GM21367 (cell line): ENCODE results near the gene SDK1.

ENCODE experiments used
- ATAC-seq: cut with Tn5 transposase; IDR thresholded peaks from one replicate; pipeline ENCODE4 v1.9.1; 2021; ENCODE audit not compliant: unreplicated experiment

Gene SDK1

DNA sequence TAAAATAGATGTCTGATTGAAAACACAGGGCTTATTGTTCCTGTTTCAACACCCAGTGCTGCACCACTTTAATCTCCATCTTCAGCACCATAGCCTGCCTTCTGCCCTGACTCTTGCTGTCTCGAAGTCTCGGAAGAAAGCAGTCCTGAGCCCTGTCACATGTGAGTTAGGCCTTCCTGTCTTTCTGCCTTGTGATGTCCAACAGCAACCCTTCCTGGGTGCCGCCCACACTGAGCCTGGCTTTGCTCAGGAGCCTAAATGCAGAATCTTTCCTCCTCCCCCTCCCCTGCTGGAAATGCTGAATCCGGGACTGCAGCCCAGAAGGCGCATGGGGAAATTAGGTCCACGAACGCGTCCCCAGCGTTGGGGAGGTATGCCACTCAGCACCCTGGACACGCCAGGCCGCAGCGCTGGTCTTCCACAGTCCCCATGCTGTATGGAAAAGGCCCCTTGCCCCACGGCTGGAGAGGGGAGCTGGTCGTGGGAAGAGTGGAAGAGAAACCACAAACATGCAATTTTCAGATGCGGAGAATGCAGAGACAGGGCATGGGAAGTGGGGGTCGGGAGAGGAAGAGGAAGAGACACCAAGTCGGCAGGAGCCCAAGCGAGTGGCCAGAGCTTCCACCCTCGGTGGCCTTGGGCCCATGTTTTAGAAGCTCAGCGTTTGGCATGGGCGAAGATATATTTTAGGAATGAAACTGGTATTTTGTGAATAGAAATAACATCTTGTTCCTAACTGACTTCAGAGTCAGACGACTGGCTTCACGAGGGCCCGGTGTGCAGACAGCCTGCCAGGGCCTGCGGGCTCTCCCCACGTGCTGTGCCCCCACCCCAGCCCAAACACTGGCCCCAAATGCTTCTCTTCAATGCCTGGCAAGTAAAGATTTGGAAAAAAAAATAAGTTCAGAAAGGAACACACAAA is 724.9 kb downstream of the SDK1 start:
- ATAC-seq, result no peak

- no peak for ATAC-seq
Observed at GRCh38 chr7:4026941-4027486, 726.0 kb downstream of the SDK1 start.

GRCh38 chr7:4028221-4028620 is 727.2 kb downstream of the SDK1 start:
- no peak for ATAC-seq

- no peak for ATAC-seq
Observed at GRCh38 chr7:4029941-4030340, 728.9 kb downstream of the SDK1 start.

DNA sequence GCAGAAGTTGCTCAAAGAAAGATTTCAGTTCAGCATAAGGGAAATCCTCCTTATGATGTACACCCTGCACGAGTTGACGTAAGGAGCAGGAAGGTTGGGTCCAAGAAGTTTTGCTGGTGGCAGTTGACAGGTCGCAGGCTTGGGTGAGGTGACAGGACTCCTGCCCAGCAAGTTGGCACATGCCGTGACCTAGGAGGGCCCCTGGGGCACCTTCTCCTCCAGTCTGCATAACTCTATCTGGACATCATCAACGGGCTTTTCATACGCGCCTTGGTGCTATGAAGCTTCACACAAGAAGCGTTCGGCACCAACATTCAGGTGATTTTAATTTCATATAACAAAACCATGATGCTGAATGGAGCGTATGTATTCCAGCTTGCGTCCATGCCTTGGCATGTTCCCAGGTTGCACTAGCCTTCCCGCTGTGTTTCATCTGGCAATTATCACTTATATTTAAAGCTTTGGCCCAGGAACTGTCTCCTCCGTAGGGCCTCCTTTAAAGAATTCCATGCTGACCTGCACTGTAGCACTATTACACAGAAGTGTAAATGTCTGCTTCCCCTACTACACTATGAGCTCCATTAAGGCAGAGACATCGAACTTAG is 729.4 kb downstream of the SDK1 start:
- no peak for ATAC-seq

- ATAC-seq, result no peak
Observed at GRCh38 chr7:4033996-4034395, 732.9 kb downstream of the SDK1 start.

DNA sequence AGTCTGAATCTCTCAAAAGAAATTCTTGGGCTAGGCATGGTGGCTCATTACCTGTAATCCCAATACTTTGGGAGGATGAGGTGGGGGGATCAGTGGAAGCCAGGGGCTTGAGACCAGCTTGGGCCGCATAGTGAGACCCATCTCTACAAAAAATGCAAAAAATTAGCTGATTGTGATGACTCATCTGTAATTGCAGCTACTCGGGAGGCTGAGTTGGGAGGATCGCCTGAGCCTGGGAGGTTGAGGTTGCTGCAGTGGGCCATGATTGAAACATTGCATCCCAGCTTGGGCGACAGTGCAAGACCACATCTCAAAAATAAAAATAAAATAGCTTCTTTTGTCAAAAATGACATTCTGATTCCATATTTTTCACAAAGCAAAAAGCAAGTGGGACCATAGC is 736.3 kb downstream of the SDK1 start:
- ATAC-seq, result no peak

DNA sequence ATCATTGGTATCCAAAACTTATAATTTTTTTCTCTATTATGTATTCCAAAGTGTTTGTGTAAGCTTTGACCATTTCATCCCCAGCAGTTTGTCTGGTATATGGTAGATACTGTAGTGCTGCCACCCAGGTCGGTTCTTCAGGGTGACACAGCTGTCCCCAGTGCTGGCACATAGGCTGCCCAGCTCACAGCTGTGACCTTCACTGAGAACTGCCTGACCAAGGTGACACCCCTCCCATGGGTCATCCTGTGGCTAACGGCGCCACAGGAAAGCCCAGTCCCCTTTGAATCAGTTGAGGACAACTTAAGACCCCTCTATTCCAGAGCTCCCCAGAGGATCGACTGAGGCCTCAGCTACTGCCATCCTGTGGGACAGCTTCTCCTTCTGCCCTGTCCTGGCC is 736.8 kb downstream of the SDK1 start:
- ATAC-seq, result no peak

GRCh38 chr7:4040109-4040928 is 739.3 kb downstream of the SDK1 start:
- ATAC-seq, result no peak

- ATAC-seq, result no peak
Observed at GRCh38 chr7:4042402-4043045, 741.5 kb downstream of the SDK1 start.

DNA sequence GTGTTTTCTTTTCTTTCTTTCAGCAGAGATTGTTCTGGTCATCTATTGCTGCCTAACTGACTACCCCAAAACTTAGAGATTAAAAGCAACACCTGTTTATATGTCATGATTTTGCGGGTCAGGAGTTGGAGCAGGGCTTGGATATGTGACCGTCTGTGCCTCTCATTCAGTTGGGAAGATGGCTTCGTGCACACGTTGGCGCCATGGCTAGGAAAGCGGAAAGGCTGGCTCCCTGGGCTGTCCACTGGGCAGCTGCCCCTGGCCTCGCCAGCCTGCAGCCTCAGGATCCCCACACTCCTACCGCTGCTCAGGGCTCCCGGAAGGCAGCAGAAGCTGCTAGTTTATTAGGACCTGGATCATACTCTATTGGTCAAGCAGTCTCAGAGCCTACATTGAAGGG is 742.9 kb downstream of the SDK1 start:
- no peak for ATAC-seq

DNA sequence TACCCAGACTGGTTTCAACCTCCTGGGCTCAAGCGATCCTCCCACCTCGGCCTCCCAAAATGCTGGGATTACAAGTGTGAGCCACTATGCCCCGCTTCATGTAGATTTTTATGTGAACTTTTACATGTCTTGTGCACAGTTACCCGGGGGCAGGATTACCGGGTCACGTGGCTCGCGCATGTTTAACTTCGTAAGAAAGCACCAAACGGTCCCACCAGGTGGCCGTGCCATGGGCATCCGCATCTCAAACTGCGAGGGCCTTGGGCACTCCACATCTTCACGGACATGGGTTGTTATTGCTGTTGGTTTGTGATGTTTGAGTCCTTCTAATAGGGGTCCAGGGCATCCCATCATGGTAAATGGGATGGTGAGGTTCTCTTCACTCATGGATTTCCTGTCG is 744.4 kb downstream of the SDK1 start:
- ATAC-seq, result no peak

GRCh38 chr7:4045975-4046374 is 744.9 kb downstream of the SDK1 start:
- no peak for ATAC-seq

DNA sequence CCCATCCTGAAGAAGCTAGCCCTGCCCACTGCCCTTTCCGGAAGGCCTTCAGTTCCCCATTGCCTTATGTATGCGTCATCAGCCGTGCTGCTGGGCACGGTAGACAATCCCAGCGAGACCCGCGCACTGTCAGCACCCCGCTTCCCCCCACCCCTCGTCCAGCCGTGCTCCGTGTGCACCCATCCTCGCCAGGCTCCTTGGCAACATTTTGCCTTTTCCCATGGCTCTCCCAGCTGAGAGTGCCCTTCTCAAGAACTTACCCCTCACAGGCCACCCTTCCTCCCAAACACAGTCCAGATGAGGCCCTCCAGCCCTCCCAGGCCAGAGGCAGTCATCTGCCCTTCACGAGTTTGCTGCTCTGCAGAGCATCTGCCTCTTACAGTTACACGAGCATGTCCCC is 747.3 kb downstream of the SDK1 start:
- no peak for ATAC-seq

DNA sequence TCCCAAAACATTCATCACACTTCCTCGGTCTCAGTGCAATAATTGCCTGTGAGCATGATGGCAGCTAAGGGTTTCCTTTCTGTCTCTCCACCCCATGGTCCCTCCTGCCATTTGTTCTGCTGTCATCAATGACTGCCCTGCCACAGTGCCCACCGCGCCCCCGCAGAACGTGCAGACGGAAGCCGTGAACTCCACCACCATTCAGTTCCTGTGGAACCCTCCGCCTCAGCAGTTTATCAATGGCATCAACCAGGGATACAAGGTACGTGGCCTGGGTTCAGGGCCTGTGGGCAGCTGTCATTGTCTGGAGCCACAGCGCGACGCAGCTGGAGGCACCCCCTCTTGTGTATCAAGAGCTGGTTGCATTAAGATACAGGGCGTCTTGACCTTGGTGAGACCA is 748.1 kb downstream of the SDK1 start:
- ATAC-seq, result no peak

DNA sequence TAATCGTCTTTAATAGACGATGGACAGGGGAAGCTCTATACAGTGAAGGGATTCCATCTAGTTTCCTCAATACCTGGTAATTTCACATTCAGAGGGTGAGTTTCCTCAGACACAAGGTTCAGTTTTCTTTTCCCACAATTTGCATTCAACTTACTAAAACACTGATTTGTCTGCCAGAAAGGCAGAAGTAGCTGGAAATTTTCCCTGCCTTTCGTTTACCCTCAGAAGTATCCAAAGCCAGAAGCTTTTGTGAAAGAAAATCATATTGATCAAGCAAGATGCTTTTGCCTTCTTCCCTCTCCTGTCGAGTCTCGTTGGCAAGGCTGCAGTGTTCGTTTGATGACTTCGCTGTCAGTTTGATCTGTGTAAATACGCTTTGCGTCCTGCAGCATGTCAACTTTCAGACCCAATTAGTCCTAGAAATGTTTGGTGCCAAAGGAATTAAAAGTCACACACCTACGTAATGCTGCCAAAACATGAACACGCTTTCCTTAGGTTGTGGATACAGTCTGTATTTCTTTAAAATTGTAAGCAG is 749.1 kb downstream of the SDK1 start:
- no peak for ATAC-seq

DNA sequence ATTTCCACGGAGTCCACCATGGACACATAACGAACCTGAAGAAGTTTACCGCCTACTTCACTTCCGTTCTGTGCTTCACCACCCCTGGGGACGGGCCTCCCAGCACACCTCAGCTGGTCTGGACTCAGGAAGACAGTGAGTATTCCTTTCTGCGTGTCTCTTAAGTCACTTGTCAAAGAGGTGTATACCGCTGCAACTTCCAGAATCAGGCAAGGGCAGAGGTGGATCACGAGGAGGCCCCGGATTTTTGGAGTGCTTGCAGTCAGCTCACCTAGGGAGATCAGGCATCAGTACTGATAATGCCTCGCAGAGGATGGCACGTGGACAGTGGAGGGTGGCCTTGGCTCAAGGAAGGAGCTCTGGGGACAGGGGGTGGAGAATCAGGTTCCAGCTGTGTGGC is 750.6 kb downstream of the SDK1 start:
- ATAC-seq, result no peak

DNA sequence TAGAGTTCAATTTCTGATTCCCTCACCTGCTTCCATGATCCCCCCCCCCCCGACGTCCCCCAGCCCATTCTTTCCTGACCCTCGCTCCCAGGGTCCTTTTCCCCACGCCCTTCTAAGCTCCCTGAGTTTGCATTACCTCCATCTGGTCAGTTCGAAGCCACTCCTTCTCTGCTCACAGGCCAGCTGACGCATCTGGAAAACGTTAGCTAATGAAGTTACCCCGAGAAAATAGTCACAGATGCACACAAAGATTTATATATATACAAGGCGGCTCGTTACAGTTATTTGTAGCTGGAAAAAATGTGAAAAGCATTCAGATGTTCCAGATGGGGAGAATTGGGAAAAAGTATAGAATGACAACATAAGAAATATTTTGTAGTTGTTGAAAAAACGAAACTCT is 751.1 kb downstream of the SDK1 start:
- ATAC-seq, result no peak

GRCh38 chr7:4054158-4054557 is 753.1 kb downstream of the SDK1 start:
- no peak for ATAC-seq

GRCh38 chr7:4056552-4057288 is 755.7 kb downstream of the SDK1 start:
- ATAC-seq, result no peak
